ENCODE measurements around the gene SCTR.

DNA sequence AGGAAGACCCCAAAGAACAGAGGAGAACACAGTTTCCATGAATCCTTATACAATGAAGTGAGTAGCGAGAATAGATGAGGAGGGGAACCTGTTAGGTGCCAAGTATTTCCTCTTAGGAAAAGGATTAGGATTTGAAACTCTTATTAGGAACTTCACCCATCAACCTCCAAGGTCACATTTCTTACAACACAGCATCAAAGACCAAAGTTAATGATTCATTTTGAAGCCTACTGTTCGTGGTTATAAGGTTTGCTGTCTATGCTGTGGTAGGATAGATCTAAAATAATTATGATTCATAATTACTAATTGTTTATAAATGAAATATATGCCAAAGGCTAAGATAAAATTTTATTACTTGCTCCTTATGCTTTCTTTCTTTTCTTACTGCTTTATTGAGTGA, 26.1 kb upstream of the SCTR start:
- TF ChIP-seq, protein P1, sequence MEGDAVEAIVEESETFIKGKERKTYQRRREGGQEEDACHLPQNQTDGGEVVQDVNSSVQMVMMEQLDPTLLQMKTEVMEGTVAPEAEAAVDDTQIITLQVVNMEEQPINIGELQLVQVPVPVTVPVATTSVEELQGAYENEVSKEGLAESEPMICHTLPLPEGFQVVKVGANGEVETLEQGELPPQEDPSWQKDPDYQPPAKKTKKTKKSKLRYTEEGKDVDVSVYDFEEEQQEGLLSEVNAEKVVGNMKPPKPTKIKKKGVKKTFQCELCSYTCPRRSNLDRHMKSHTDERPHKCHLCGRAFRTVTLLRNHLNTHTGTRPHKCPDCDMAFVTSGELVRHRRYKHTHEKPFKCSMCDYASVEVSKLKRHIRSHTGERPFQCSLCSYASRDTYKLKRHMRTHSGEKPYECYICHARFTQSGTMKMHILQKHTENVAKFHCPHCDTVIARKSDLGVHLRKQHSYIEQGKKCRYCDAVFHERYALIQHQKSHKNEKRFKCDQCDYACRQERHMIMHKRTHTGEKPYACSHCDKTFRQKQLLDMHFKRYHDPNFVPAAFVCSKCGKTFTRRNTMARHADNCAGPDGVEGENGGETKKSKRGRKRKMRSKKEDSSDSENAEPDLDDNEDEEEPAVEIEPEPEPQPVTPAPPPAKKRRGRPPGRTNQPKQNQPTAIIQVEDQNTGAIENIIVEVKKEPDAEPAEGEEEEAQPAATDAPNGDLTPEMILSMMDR (IDR thresholded peaks at IDR 0.05): no peak
- no peak for TF ChIP-seq POLR2A (IDR thresholded peaks at IDR 0.05)

Measured in adrenal gland (tissue), 5 donors.